GM19395 (cell line): ENCODE measurements around the gene RFX4.

Experiments
- ATAC-seq: cut with Tn5 transposase; IDR thresholded peaks from one replicate; pipeline ENCODE4 v1.9.1; 2021; ENCODE audit warnings: mild to moderate bottlenecking, moderate library complexity; ENCODE audit not compliant: unreplicated experiment

RFX4 gene

GRCh38 chr12:106758349-106759110, 175.7 kb downstream of the RFX4 start:
- no peak for ATAC-seq

- ATAC-seq: peak; percentile 50
Measured at GRCh38 chr12:106759526-106760183, 176.9 kb downstream of the RFX4 start.

GRCh38 chr12:106760184-106760531, 177.4 kb downstream of the RFX4 start:
- peak; percentile 98 for ATAC-seq

- ATAC-seq: no peak
Measured at GRCh38 chr12:106764220-106764619, 181.4 kb downstream of the RFX4 start.

GRCh38 chr12:106764738-106765137, 181.9 kb downstream of the RFX4 start:
- ATAC-seq: no peak

- no peak for ATAC-seq
Measured at GRCh38 chr12:106766393-106766826, 183.6 kb downstream of the RFX4 start.

GRCh38 chr12:106767206-106767605, 184.4 kb downstream of the RFX4 start:
- ATAC-seq: no peak

- no peak for ATAC-seq
Measured at GRCh38 chr12:106767954-106768822, 185.4 kb downstream of the RFX4 start.

GRCh38 chr12:106769078-106769477, 186.3 kb downstream of the RFX4 start:
- ATAC-seq: no peak

- no peak for ATAC-seq
Measured at GRCh38 chr12:106769546-106769945, 186.7 kb downstream of the RFX4 start.

GRCh38 chr12:106771425-106771824, 188.6 kb downstream of the RFX4 start:
- ATAC-seq: no peak

- peak; percentile 3 for ATAC-seq
Measured at GRCh38 chr12:106773286-106774004, 190.6 kb downstream of the RFX4 start.

GRCh38 chr12:106774005-106774807, 191.4 kb downstream of the RFX4 start, which contains the start of gene RIC8B:
TSS of gene RIC8B (plus strand) at chr12:106774682. CDS start at chr12:106774746, 64 bp downstream.
- peak; percentile 90 for ATAC-seq

- ATAC-seq: peak; percentile 6
Measured at GRCh38 chr12:106774808-106775524, 192.2 kb downstream of the RFX4 start.

GRCh38 chr12:106776897-106777296, 194.1 kb downstream of the RFX4 start:
- no peak for ATAC-seq

- ATAC-seq: no peak
Measured at GRCh38 chr12:106780010-106780631, 197.3 kb downstream of the RFX4 start.

GRCh38 chr12:106782619-106783018, 199.8 kb downstream of the RFX4 start:
- no peak for ATAC-seq

- ATAC-seq: no peak
Measured at GRCh38 chr12:106783515-106783914, 200.7 kb downstream of the RFX4 start.

GRCh38 chr12:106790020-106790419, 207.2 kb downstream of the RFX4 start:
- no peak for ATAC-seq
